ENCODE data around the gene GLT1D1.

DNA sequence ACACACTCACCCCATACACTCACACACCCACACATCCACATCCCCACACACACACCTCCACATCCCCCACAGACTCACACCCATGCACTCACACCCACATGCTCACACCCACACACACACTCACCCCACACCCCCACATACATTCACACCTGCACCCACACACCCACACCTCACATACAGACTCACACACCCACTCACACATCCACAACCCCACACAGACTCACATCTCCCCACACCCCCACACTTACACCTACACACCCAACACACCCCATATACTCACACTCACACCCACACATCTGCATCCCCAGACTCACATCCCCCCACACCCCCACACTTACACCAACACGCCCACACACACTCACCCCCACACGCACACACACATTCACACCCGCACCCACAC is 171.8 kb downstream of the GLT1D1 start:
- no peak for TF ChIP-seq POLR2A (IDR thresholded peaks at IDR 0.05)
- TF ChIP-seq EP300 (IDR thresholded peaks at IDR 0.05): no peak
